ENCODE measurements around the gene RBM4B.
A peak's percentile ranks its signal among the peaks of the same experiment; 100 is the strongest.

Gene RBM4B

DNA sequence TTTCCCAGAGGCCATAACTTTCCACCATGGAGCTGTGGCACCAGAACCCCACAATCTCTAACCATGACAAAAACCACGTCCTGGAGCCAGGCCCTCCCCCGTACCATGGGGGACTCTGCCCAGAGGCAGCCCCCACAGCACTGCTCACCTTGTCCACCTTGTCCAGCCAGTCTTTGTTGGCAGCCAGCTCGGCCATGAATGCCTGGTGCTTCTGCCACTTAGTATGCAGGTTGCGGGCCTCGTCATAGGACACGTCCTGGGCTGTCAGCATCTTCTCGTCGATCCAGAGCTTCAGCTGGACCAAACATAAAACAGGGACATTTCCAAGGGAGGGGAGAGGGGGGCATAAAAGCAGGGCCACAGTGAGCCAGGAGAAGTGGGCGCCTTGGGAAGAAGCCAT lies 20.8 kb upstream of the RBM4B start:
- Histone ChIP-seq H3K4me1 (no peaks in the 10 kb centered on the region), H3K27me3 (ENCODE audit: control insufficient read depth, insufficient read depth, low read length) (no peaks in the 10 kb centered on the region), H3K79me2 (no peaks in the 10 kb centered on the region), H2AFZ (no peak overlapping the region), H3K36me3 (ENCODE audit: control insufficient read depth, insufficient read depth, low read length) (no peaks in the 10 kb centered on the region), H3K9ac (no peak overlapping the region), H3K27ac (no peak overlapping the region), H3K4me3 (ENCODE audit: low read depth, low read length) (no peak overlapping the region), H3K9me3 (ENCODE audit: control insufficient read depth, low read length) (no peaks in the 10 kb centered on the region), H3K4me2 (ENCODE audit: low read length) (no peak overlapping the region)
- TF ChIP-seq, protein P1, sequence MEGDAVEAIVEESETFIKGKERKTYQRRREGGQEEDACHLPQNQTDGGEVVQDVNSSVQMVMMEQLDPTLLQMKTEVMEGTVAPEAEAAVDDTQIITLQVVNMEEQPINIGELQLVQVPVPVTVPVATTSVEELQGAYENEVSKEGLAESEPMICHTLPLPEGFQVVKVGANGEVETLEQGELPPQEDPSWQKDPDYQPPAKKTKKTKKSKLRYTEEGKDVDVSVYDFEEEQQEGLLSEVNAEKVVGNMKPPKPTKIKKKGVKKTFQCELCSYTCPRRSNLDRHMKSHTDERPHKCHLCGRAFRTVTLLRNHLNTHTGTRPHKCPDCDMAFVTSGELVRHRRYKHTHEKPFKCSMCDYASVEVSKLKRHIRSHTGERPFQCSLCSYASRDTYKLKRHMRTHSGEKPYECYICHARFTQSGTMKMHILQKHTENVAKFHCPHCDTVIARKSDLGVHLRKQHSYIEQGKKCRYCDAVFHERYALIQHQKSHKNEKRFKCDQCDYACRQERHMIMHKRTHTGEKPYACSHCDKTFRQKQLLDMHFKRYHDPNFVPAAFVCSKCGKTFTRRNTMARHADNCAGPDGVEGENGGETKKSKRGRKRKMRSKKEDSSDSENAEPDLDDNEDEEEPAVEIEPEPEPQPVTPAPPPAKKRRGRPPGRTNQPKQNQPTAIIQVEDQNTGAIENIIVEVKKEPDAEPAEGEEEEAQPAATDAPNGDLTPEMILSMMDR (IDR thresholded peaks at IDR 0.05) = no peak

- Histone ChIP-seq H3K27ac (no peak overlapping the region), H3K9ac (no peak overlapping the region), H3K79me2 (no peaks in the 10 kb centered on the region), H3K27me3 (ENCODE audit: control insufficient read depth, insufficient read depth, low read length) (no peaks in the 10 kb centered on the region), H3K4me2 (ENCODE audit: low read length) (no peak overlapping the region), H3K9me3 (ENCODE audit: control insufficient read depth, low read length) (no peaks in the 10 kb centered on the region), H3K4me3 (ENCODE audit: low read depth, low read length) (no peak overlapping the region), H2AFZ (no peak overlapping the region), H3K36me3 (ENCODE audit: control insufficient read depth, insufficient read depth, low read length) (no peaks in the 10 kb centered on the region), H3K4me1 (no peaks in the 10 kb centered on the region)
- TF ChIP-seq, protein P1 (IDR thresholded peaks at IDR 0.05) = no peak
These were observed 20.3 kb upstream of the RBM4B start for GRCh38 chr11:66697988-66698387.

DNA sequence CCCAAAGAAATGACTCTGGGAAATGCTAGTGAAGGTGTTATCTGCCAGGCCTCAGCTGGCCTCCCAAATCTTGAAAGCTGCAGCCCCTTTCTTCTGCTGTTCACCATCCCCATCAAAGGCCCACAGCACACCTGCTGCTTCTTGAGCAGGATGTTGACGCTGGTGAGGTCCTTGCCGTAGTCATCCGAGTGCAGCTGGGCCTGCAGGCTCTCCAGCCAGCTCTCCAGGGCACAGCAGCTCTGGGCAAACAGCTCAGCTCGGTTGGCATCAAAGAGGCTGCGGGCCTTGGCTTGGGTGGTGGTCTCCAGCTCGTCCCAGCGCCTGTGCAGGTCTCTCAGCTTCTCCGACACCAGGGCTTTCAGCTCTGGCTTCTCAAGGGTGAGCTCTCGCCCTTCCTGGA lies 18.5 kb upstream of the RBM4B start:
- no peak overlapping the region for H3K9ac ChIP-seq
- no peak overlapping the region for H2AFZ ChIP-seq
- no peaks in the 10 kb centered on the region for H3K27me3 ChIP-seq (ENCODE audit: control insufficient read depth, insufficient read depth, low read length)
- H3K27ac ChIP-seq = no peak overlapping the region
- no peaks in the 10 kb centered on the region for H3K36me3 ChIP-seq (ENCODE audit: control insufficient read depth, insufficient read depth, low read length)
- no peak overlapping the region for H3K4me3 ChIP-seq (ENCODE audit: low read depth, low read length)
- H3K4me1 ChIP-seq = no peaks in the 10 kb centered on the region
- H3K4me2 ChIP-seq (ENCODE audit: low read length) = no peak overlapping the region
- H3K9me3 ChIP-seq (ENCODE audit: control insufficient read depth, low read length) = no peaks in the 10 kb centered on the region
- TF ChIP-seq, protein P1 (IDR thresholded peaks at IDR 0.05) = no peak
- H3K79me2 ChIP-seq = no peaks in the 10 kb centered on the region

DNA sequence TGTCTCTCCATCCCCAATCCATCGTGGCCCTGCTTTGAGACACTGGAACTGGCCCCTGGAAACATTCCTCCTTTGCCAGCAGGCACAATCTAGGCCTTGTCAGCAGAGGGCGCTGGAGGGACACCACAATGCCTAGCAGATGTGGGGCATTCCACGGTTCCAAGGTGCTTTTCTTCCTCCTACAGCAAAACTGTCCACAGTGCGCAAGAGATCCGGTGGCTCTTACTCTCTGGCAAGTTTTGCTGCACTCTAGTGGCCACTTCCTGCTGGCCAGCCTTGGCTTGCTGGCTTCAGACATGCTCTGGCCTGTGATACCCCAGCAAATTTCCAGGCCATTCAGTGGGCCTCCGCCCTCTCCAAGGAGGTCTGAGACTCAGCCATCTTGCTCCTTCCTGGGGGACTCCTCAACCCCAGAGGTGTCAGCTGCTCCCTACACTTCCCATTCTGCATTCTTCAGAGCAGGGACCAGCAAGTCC lies 17.1 kb upstream of the RBM4B start:
- Histone ChIP-seq H3K4me3 (ENCODE audit: low read depth, low read length) (no peak overlapping the region), H3K79me2 (no peaks in the 10 kb centered on the region), H3K27me3 (ENCODE audit: control insufficient read depth, insufficient read depth, low read length) (no peaks in the 10 kb centered on the region), H3K9me3 (ENCODE audit: control insufficient read depth, low read length) (no peaks in the 10 kb centered on the region), H3K27ac (no peak overlapping the region), H3K9ac (no peak overlapping the region), H3K36me3 (ENCODE audit: control insufficient read depth, insufficient read depth, low read length) (no peaks in the 10 kb centered on the region), H3K4me1 (no peaks in the 10 kb centered on the region), H2AFZ (no peak overlapping the region), H3K4me2 (ENCODE audit: low read length) (no peak overlapping the region)
- TF ChIP-seq, protein P1 (IDR thresholded peaks at IDR 0.05) = peak; percentile 85

GRCh38 chr11:66694056-66694410 lies 16.3 kb upstream of the RBM4B start:
- Histone ChIP-seq H3K27me3 (ENCODE audit: control insufficient read depth, insufficient read depth, low read length) (no peaks in the 10 kb centered on the region), H3K4me1 (no peaks in the 10 kb centered on the region), H3K79me2 (no peaks in the 10 kb centered on the region), H3K9ac (no peak overlapping the region), H3K36me3 (ENCODE audit: control insufficient read depth, insufficient read depth, low read length) (no peaks in the 10 kb centered on the region), H3K4me2 (ENCODE audit: low read length) (no peak overlapping the region), H3K27ac (no peak overlapping the region), H3K4me3 (ENCODE audit: low read depth, low read length) (no peak overlapping the region), H3K9me3 (ENCODE audit: control insufficient read depth, low read length) (no peaks in the 10 kb centered on the region), H2AFZ (no peak overlapping the region)
- TF ChIP-seq, protein P1 (IDR thresholded peaks at IDR 0.05) = no peak
